Measurements from ENCODE around the gene ENO4. TPM values are rescaled to one million over a fixed set of nuclear protein-coding genes. Genes with fewer than 3 reads are reported as not detected.
A peak's percentile ranks its signal among the peaks of the same experiment; 100 is the strongest.

ENO4 gene
- total and polyA plus RNA-seq, 12 donors, result 0.11 to 0.19 (median 0.13) TPM; not detected in 9

- ATAC-seq, result no peak
- no peak for DNase-seq
- TF ChIP-seq CTCF (IDR thresholded peaks at IDR 0.05), result no peak
- no peaks in the 10 kb centered on the region for H3K36me3 ChIP-seq
- no peaks in the 10 kb centered on the region for H3K9me3 ChIP-seq
- no peak overlapping the region for H3K27ac ChIP-seq
- H3K27me3 ChIP-seq, result peaks cover 0 to 1% (median 0%) of the 10 kb centered on the region in 7 donors
- 83 to 90% methylated on average over 9 of the region's 9 CpGs for WGBS, 2 donors
- intact Hi-C loops (cut with DNase I), result no loop called here
- H3K4me3 ChIP-seq, result no peak overlapping the region
- H3K4me1 ChIP-seq, result no peaks in the 10 kb centered on the region
These were observed 19.6 kb upstream of the ENO4 start for GRCh38 chr10:116829711-116830110.

- no peaks in the 10 kb centered on the region for H3K4me1 ChIP-seq
- intact Hi-C loops (cut with DNase I), result no loop called here
- H3K27ac ChIP-seq, result peak overlapping the region in 2 of 10 donors; percentile 8 to 68
- 73 to 85% methylated on average over 4 of the region's 4 CpGs for WGBS, 2 donors
- no peaks in the 10 kb centered on the region for H3K9me3 ChIP-seq
- peaks cover 0 to 13% (median 0%) of the 10 kb centered on the region in 7 donors for H3K27me3 ChIP-seq
- DNase-seq (no peak), ATAC-seq (peak in 3 of 8 donors; percentile 69 to 84 (median 73))
- no peak for TF ChIP-seq CTCF (IDR thresholded peaks at IDR 0.05)
- H3K4me3 ChIP-seq, result no peak overlapping the region
- H3K36me3 ChIP-seq, result no peaks in the 10 kb centered on the region
These were observed 18.2 kb upstream of the ENO4 start for GRCh38 chr10:116831086-116831485.

- H3K4me1 ChIP-seq, result no peaks in the 10 kb centered on the region
These were observed 17.5 kb upstream of the ENO4 start for GRCh38 chr10:116831790-116832189.

More at GRCh38 chr10:116831790-116832189, 17.5 kb upstream of the ENO4 start:
- no peak for TF ChIP-seq CTCF (IDR thresholded peaks at IDR 0.05)
- DNase-seq (no peak), ATAC-seq (peak in 6 of 8 donors; percentile 31 to 84 (median 60))
- no peak overlapping the region for H3K4me3 ChIP-seq
- peaks cover 0 to 15% (median 0%) of the 10 kb centered on the region in 7 donors for H3K27me3 ChIP-seq
- 46 to 60% methylated on average over 10 of the region's 10 CpGs for WGBS, 2 donors
- no peaks in the 10 kb centered on the region for H3K36me3 ChIP-seq
- no peaks in the 10 kb centered on the region for H3K9me3 ChIP-seq
- intact Hi-C loops (cut with DNase I), result no loop called here
- peak overlapping the region in 2 of 10 donors; percentile 8 to 68 for H3K27ac ChIP-seq

Measured in heart right ventricle (tissue), 16 donors.